HEK293 (cell line): ENCODE measurements around the gene UCHL1.

ENCODE experiments used
- KLF7 ChIP-seq: fragments of 450-650 bp; formaldehyde crosslinking; IDR thresholded peaks from 2 replicates; pipeline ENCODE4 v1.5.1; 2016; ENCODE audit warnings: missing biosample characterization, missing genetic modification characterization, borderline replicate concordance
- PRDM10 ChIP-seq: fragments of 450-650 bp; formaldehyde crosslinking; IDR thresholded peaks from 2 replicates; pipeline ENCODE4 v1.5.1; 2016; ENCODE audit warnings: missing biosample characterization, missing genetic modification characterization
- PRDM4 ChIP-seq: fragments of 450-650 bp; formaldehyde crosslinking; IDR thresholded peaks from 2 replicates; pipeline ENCODE4 v1.5.1; 2017; ENCODE audit warnings: missing biosample characterization, missing genetic modification characterization
- PRDM6 ChIP-seq: fragments of 450-650 bp; formaldehyde crosslinking; IDR thresholded peaks from 2 replicates; pipeline ENCODE4 v1.5.1; 2017; ENCODE audit warnings: missing biosample characterization, missing genetic modification characterization
- SCRT2 ChIP-seq: fragments of 450-650 bp; formaldehyde crosslinking; IDR thresholded peaks from 2 replicates; pipeline ENCODE4 v1.5.1; 2016; ENCODE audit warnings: missing biosample characterization, missing genetic modification characterization
- ZBTB11 ChIP-seq: fragments of 450-650 bp; formaldehyde crosslinking; conservative IDR thresholded peaks from 2 replicates; pipeline ENCODE4 v1.5.1; 2016; ENCODE audit warnings: low read depth, missing biosample characterization, missing genetic modification characterization
- ZBTB17 ChIP-seq: fragments of 450-650 bp; formaldehyde crosslinking; IDR thresholded peaks from 2 replicates; pipeline ENCODE4 v1.5.1; 2016; ENCODE audit warnings: missing biosample characterization, missing genetic modification characterization
- ZBTB20 ChIP-seq: fragments of 450-650 bp; formaldehyde crosslinking; IDR thresholded peaks from 2 replicates; pipeline ENCODE4 v1.5.1; 2016; ENCODE audit warnings: missing biosample characterization, missing genetic modification characterization
- ZEB2 ChIP-seq: fragments of 450-650 bp; formaldehyde crosslinking; IDR thresholded peaks from 2 replicates; pipeline ENCODE4 v1.5.1; 2016; ENCODE audit warnings: missing biosample characterization, missing genetic modification characterization
- ZNF132 ChIP-seq: fragments of 450-650 bp; formaldehyde crosslinking; IDR thresholded peaks from 2 replicates; pipeline ENCODE4 v1.5.1; 2017; ENCODE audit warnings: missing biosample characterization, missing genetic modification characterization, borderline replicate concordance
- ZNF239 ChIP-seq: fragments of 450-650 bp; formaldehyde crosslinking; IDR thresholded peaks from 2 replicates; pipeline ENCODE4 v1.5.1; 2016; ENCODE audit warnings: missing biosample characterization, missing genetic modification characterization
- ZNF248 ChIP-seq: fragments of 450-650 bp; formaldehyde crosslinking; IDR thresholded peaks from 2 replicates; pipeline ENCODE4 v1.5.1; 2017; ENCODE audit warnings: missing biosample characterization, missing genetic modification characterization
- ZNF416 ChIP-seq: fragments of 450-650 bp; formaldehyde crosslinking; IDR thresholded peaks from 2 replicates; pipeline ENCODE4 v1.5.1; 2016; ENCODE audit warnings: missing biosample characterization, missing genetic modification characterization
- ZNF639 ChIP-seq: fragments of 450-650 bp; formaldehyde crosslinking; IDR thresholded peaks from 2 replicates; pipeline ENCODE4 v1.5.1; 2016; ENCODE audit warnings: missing biosample characterization, missing genetic modification characterization
- ZNF776 ChIP-seq: fragments of 450-650 bp; formaldehyde crosslinking; IDR thresholded peaks from 2 replicates; pipeline ENCODE4 v1.5.0; 2017; ENCODE audit warnings: missing biosample characterization, missing genetic modification characterization, borderline replicate concordance

UCHL1 gene

GRCh38 chr4:41221850-41222645 lies 34.7 kb upstream of the UCHL1 start (continued):
- TF ChIP-seq ZBTB20, result 0 out of 2 replicates have a peak, but pooled peaks have one; percentile 33
- TF ChIP-seq PRDM10 (tag by site-specific recombination), result no peak
- TF ChIP-seq ZNF239, result no peak
- TF ChIP-seq ZBTB11 (tag by site-specific recombination), result 0 out of 2 replicates have a peak, but pooled peaks have one; percentile 27
- TF ChIP-seq ZBTB17 (tag by site-specific recombination), result peak; percentile 31; the same call in 1 of the 2 replicates
- TF ChIP-seq KLF7 (tag by site-specific recombination), result no peak
- TF ChIP-seq ZNF248 (tag by site-specific recombination), result no peak
- TF ChIP-seq ZEB2, result no peak
- no peak for TF ChIP-seq ZNF776 (tag by site-specific recombination)
- peak; percentile 87 for TF ChIP-seq PRDM6 (tag by site-specific recombination)
- TF ChIP-seq ZNF416 (tag by site-specific recombination), result no peak
- no peak for TF ChIP-seq PRDM4 (tag by site-specific recombination)
- no peak for TF ChIP-seq ZNF132 (tag by site-specific recombination)
- no peak for TF ChIP-seq SCRT2 (tag by site-specific recombination)
- no peak for TF ChIP-seq ZNF639 (tag by site-specific recombination)
